22Rv1 (cell line): Measurements from ENCODE around the gene TNFAIP2.

Experiments used
- H3K27ac ChIP-seq: fragments of 450-650 bp; 2 replicates; pipeline ENCODE4 v1.5.1; 2017
- CTCF ChIP-seq: fragments of 450-650 bp; IDR thresholded peaks from 2 replicates; pipeline ENCODE4 v1.5.1; 2017; ENCODE audit warnings: mild to moderate bottlenecking
- ZFX ChIP-seq: fragments of 450-650 bp; IDR thresholded peaks from 2 replicates; pipeline ENCODE4 v1.6.1; 2017; ENCODE audit warnings: antibody characterized with exemption, borderline replicate concordance

Gene TNFAIP2

GRCh38 chr14:103178521-103178920 lies 55.3 kb downstream of the TNFAIP2 start:
- TF ChIP-seq CTCF = no peak
- TF ChIP-seq ZFX = no peak
- no peak overlapping the region for H3K27ac ChIP-seq

DNA sequence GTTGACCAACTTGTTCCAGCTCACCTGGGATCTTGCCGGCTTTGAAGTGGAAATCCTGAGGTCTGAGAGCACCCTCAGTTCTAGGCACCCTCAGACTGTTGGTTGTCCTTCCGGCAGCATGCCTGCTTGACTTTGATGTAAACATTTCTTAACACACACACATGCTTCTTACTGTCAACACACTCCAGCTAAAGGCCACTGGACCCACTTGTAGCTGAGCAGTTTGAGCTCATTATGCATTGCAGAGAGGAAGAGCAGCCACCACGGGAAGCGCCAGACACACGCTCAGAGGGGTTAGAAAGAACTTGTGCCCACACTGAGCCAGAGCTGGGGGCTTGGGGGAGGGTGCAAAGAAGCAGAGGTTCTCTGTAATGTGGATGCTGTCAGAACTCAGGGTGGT lies 55.8 kb downstream of the TNFAIP2 start:
- TF ChIP-seq ZFX (no peak), CTCF (no peak)
- H3K27ac ChIP-seq = no peak overlapping the region

- H3K27ac ChIP-seq = no peak overlapping the region
- TF ChIP-seq ZFX = no peak
- no peak for TF ChIP-seq CTCF
These were observed 57.1 kb downstream of the TNFAIP2 start for GRCh38 chr14:103180331-103180730.

GRCh38 chr14:103184046-103184445 lies 60.8 kb downstream of the TNFAIP2 start:
- TF ChIP-seq CTCF (no peak), ZFX (no peak)
- H3K27ac ChIP-seq = no peak overlapping the region

- no peak for TF ChIP-seq ZFX
- TF ChIP-seq CTCF = peak; percentile 61
These were observed 62.1 kb downstream of the TNFAIP2 start for GRCh38 chr14:103185051-103186029.

GRCh38 chr14:103186241-103186822 lies 63.1 kb downstream of the TNFAIP2 start:
- H3K27ac ChIP-seq = no peak overlapping the region
- TF ChIP-seq CTCF = no peak
- TF ChIP-seq ZFX = no peak

More at GRCh38 chr14:103185051-103186029, 62.1 kb downstream of the TNFAIP2 start:
- H3K27ac ChIP-seq = no peak overlapping the region
